Right ventricle myocardium superior (tissue), 1 donor: Measurements from ENCODE around the gene DYRK1A. TPM values are rescaled to one million over a fixed set of nuclear protein-coding genes. Genes with fewer than 3 reads are reported as not detected.
A peak's percentile ranks its signal among the peaks of the same experiment; 100 is the strongest.
"Not testable (repeated sequence)": the region's sequence is repeated elsewhere in the genome, so short reads cannot be mapped to it uniquely, and the experiment has no call there.

ENCODE experiments used
- ATAC-seq: fragments of 200-7000 bp; cut with Tn5 transposase; one replicate; pipeline ENCODE4 v1.9.1; 2020; ENCODE audit warnings: mild to moderate bottlenecking; ENCODE audit not compliant: poor library complexity
- DNase-seq: peaks from one replicate; pipeline ENCODE4 v3.0.0-alpha.2; 2020
- intact Hi-C: fragments of 100-400 bp; cut with DNase I; formaldehyde crosslinking; loops from one replicate; pipeline ENCODE4 v1.11.2; 2022
- total RNA-seq: library from RNA; stranded (reverse); fragmentation: NEBNext Ultra II Directional; extraction: Animal tissue kit (Norgen Biotek cat#: 25700); gene quantifications from one replicate; pipeline ENCODE4 v1.2.1, GENCODE V29; 2021
- donor health status: DM: no; HTN: yes; CAD: no; lungs with severe emphysema.

Gene DYRK1A
- total RNA-seq, 1 donor from 2014 or later = 62.7 TPM

DNA sequence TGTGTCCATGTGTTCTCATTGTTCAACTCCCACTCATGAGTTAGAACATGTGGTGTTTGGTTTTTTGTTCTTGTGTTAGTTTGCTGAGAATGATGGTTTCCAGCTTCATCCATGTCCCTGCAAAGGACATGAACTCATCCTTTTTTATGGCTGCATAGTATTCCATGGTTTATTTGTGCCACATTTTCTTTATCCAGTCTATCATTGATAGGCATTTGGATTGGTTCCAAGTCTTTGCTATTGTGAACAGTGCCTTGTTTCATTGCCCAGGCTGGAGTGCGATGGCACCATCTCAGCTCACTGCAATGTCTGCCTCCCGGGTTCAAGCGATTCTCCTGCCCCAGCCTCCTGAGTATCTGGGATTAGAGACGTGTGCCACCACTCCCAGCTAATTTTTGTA lies 183.2 kb downstream of the DYRK1A start:
- DNase-seq, ATAC-seq, intact Hi-C loops: not testable (repeated sequence)

- ATAC-seq (no peak), DNase-seq (no peak)
- intact Hi-C loops = no loop called here
Measured at GRCh38 chr21:37550157-37550556, 183.6 kb downstream of the DYRK1A start.

- ATAC-seq (no peak), DNase-seq (no peak)
- intact Hi-C loops = no loop called here
Measured at GRCh38 chr21:37550618-37551330, 184.2 kb downstream of the DYRK1A start.

- no peak for DNase-seq
- intact Hi-C loops = no loop called here
- ATAC-seq = peak; percentile 8
Measured at GRCh38 chr21:37551331-37551992, 184.9 kb downstream of the DYRK1A start.

GRCh38 chr21:37551993-37552355 lies 185.4 kb downstream of the DYRK1A start:
- intact Hi-C loops = no loop called here
- no peak for ATAC-seq
- no peak for DNase-seq

GRCh38 chr21:37552496-37553029 lies 186.0 kb downstream of the DYRK1A start:
- DNase-seq (no peak), ATAC-seq (no peak)
- intact Hi-C loops = no loop called here

DNA sequence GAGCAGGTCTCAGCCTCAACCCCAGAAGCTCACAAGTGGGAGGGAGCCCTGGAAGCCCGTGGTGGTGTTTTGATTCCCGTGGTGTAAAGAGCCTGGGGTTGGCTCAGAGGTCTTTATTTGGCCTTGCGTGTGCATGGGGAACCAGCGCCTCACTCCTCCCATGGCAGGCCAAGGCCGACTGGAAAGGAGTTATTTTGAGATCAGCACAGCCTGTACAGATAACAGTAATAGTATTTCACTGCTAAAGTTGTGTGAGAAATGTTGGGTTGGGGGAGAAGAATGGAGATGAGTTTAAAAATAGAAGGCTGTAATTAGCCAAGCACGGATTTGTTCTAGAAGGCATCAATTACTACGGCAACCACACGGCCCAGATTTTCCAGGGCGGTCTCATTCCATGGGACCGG lies 186.5 kb downstream of the DYRK1A start:
- intact Hi-C loops = no loop called here
- ATAC-seq (peak; percentile 82), DNase-seq (peak; percentile 58)

DNA sequence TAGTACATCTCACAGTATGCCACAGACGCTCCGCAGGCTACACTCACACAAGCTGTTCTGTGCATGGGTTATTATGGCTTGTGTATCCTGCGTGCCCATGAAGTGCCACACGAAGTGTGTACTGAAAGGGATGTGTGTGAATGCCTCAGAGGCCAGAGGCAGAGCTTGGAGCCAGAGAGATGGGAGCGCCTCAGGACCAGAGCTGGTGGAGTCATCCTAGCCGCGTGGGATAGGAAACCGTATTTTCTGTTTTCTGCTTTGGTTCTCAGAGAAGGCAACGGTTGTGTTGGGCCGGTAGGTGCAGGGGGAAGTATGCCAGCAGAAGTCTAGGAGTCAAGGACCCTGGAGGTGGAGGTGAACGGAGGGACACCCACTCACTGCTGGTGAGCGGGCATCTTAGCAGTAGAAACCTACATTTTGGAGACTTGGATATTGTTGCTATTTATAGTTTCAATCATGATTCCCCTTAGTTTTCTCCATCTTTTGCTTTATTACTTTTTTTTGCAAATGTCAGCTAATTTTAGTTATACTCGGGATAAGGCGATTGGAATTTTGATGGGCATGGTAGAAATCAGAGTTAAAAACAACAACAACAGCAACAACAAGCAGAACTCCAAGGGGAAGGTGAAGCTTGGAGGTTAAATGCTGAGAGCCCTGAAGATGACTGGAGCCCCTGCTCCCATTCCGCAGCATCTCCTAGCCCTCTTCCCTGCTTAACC lies 188.2 kb downstream of the DYRK1A start:
- ATAC-seq = no peak
- intact Hi-C loops = no loop called here

DNA sequence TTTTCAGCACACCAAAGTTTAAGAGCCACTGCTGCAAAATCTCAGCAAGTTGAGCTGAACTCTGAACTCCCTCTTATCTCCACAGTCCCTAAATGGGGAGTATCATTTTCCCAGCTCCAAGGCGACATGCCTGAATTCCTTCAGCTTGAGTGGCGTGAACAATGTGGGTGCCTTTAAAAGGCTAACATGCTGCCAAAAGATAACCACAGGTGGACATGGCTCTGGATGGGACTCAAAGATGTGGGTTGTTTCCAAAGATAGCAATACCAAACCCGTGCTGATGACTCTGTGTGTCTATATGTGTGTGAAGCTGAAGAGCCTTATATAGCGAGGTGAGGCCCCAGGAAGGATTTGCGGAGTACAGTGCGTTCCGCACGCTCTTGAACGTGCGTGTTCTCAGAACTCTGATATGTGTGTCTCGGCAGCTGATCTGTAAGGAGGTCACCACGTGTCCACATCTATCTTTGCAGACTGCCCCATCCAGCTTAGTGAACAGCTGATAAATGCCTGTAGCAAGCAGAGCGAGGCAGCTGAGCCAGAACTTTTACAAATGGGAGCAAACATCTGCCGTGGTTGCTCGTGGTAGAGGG lies 189.2 kb downstream of the DYRK1A start:
- ATAC-seq (peak; percentile 65), DNase-seq (peak; percentile 58)
- intact Hi-C loops = no loop called here

More for the DNA sequence above, 188.2 kb downstream of the DYRK1A start:
- DNase-seq = no peak

DNA sequence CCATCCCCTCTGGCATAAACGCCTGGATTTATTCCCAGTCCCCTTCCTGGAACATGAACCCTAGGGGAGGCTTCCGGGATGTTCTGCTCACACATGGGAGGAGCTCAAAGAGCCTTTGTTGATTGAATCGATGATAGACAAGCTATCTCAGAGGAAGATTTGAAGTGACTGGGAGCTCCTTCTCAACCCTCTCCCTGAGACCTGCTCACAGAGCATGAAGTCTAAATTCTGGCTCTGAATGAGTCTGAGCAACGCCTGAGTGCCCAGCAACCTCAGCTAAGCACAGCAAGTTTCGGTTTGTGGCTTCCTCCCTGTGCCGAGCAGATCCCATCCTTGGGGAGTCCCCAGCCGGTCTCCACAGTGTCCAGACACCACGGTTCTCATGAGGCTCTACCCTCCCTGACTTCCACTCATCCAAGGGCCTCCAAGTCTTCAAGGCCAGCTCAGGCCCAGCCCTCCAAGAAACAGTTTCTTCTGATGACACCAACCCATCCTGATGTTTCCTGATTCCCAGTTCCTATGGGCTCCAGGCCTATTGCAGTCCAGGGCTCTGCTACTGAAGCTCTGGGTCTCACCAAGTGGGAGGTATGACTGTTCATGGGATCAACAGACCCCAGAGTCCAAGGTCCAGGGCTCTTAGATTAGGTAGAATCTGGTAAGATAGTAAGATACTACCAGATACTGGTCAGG lies 190.8 kb downstream of the DYRK1A start:
- no peak for ATAC-seq
- DNase-seq = no peak
- intact Hi-C loops = no loop called here

DNA sequence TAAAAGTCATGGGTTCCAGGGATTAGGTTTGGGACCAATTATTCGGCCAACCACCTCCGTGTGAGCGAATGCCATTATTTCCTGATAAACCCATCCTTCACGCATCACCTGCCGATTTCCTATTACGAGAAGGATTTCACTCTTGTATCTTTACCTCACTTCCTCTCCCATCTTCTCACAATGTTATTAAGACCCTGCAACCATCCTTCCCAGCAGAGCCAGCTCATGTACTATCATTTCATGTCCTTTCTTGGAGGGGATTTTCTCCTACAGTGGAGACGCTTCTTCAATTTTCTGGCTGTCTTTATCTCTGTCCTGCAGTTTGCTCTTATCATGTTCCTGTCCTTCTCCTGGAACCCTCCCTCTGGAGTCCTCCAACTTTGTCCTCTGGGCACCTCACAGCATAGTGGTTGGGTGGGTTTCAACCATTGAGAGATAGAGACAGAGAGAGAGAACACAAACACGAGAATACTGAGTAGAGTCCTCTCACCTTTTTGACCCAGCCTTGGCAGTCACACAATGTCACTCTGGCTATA lies 192.2 kb downstream of the DYRK1A start:
- DNase-seq = no peak
- ATAC-seq = no peak
- intact Hi-C loops = no loop called here

DNA sequence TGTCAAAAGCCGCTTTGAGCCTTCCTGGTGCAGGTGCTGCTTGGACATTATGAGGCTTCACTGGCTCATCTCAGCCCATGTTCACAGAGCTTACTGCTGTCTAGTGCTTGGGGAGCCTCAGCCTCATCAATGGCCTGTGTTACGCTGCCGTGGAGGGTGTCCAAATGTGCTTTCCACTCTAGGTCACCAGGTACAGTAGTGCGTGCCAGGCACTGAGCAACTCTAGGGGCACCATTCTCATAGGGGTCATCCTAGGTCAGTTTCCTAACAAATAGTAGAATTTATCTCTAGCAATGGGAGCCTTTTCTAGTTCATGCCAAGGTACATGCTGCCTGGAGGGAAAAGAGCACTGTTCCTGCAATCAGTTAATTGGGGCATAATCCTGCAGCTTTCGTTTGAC lies 193.8 kb downstream of the DYRK1A start:
- peak; percentile 18 for ATAC-seq
- intact Hi-C loops = loop anchor here (5.0 to 10.0 kb wide), 2 partner anchors 193 to 306 kb away; partner anchors contain the start of gene DYRK1A
- DNase-seq = peak; percentile 60

- intact Hi-C loops = loop anchor here (5.0 to 10.0 kb wide), 2 partner anchors 194 to 307 kb away; partner anchors contain the start of gene DYRK1A
- DNase-seq (no peak), ATAC-seq (no peak)
Measured at GRCh38 chr21:37561506-37561905, 194.9 kb downstream of the DYRK1A start.

DNA sequence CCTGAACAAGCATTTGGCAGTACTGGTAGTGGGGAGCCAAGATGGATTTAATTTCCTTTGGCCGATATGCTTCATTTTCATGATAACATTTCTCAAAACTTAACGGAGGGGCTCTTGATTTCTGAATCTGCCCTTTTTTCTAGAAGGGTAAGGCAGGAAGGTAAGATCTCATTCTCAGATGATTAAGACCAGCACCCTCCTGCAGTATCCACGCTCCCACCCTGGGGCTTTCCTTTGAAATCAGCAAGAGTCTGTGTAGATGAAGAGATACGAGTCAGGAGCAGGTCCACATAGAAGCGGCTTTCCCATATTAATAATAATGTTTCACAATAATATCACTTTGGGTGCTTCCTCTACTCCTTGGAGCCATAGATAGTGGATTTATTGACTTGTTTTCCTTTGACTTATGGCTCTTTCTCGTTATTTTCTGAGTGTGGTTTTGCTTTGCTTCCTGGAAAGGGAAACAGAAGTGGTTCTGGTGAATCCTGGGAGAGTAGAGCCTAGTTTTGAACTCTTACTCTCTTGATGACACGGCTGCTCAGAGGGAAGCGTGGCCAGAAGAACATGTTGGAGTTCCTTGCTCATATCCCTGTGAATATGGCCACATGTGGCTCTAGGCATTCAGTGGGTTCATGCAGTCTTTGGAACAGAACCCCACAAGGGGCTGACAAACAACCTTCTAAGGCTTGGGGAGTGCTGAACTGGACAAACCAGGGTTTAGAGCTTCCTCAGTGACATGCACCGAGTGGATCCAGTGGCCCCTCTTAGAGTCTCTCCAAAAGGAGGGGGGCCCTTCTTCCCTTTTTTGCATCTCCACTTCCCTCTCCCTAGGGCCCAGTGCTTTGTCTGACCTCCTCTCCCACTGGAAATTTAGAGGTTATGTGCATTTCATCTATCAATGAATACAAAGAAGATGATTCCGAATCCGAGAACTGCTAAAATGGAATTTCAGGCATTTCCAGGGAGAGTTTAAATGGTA lies 195.7 kb downstream of the DYRK1A start:
- intact Hi-C loops = loop anchor here (5.0 to 10.0 kb wide), 2 partner anchors 195 to 307 kb away; partner anchors contain the start of gene DYRK1A
- DNase-seq = no peak
- no peak for ATAC-seq

- intact Hi-C loops = loop anchor here (5.0 to 10.0 kb wide), 2 partner anchors 196 to 308 kb away; partner anchors contain the start of gene DYRK1A
- DNase-seq = peak; percentile 59
Measured at GRCh38 chr21:37562920-37563640, 196.5 kb downstream of the DYRK1A start.

DNA sequence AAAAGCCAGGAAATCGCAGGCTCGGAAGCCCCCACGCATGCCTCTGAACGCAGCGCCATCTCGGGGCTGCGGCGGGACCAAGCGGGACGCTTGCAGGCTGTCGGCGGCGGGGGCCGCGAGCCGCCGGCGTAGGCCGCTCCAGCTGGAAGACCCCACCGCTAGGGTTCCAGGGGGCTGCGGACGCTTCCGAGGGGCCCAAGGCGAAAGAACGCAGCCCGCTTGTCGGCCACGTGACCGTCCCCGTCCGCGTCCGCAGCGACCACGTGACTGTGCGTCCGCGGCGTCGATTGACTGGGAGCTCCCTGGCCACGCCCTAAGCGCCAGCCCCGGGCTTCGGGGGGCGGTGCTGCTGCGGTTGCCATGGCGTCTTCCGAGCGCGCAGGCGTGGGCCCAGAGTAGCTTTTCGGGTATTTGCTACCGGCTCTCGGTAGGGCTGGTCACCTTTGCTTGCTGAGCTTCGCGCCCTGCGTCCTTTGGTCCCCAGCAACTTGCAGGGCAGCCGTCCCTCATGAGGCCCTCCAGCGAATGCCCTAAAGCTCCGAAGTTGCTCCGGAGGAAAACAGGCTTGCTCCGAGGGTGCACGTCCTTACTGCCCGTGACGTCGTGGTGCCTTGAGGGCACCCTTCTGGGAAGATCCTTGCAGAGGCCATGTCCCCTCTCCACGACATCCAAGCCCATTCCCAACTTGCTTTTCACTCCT lies 197.2 kb downstream of the DYRK1A start:
- peak; percentile 96 for ATAC-seq
- peak; percentile 96 for DNase-seq
- intact Hi-C loops = loop anchor here (5.0 to 10.0 kb wide), 2 partner anchors 196 to 309 kb away; partner anchors contain the start of gene DYRK1A

More at GRCh38 chr21:37562920-37563640, 196.5 kb downstream of the DYRK1A start:
- ATAC-seq = peak; percentile 10
